HEK293T (cell line): ENCODE results near the gene HMOX1.

Experiments
- FOXM1 ChIP-seq: fragments of 450-650 bp; IDR thresholded peaks from 2 replicates; pipeline ENCODE4 v1.6.1; 2017; ENCODE audit warnings: mild to moderate bottlenecking, borderline replicate concordance
- SP1 ChIP-seq: fragments of 450-650 bp; IDR thresholded peaks from 2 replicates; pipeline ENCODE4 v1.6.1; 2017
- SUZ12 ChIP-seq: fragments of 450-650 bp; IDR thresholded peaks from 2 replicates; pipeline ENCODE4 v1.6.1; 2016; ENCODE audit warnings: mild to moderate bottlenecking
- TARDBP ChIP-seq: fragments of 450-650 bp; IDR thresholded peaks from 2 replicates; pipeline ENCODE4 v1.6.1; 2016

DNA sequence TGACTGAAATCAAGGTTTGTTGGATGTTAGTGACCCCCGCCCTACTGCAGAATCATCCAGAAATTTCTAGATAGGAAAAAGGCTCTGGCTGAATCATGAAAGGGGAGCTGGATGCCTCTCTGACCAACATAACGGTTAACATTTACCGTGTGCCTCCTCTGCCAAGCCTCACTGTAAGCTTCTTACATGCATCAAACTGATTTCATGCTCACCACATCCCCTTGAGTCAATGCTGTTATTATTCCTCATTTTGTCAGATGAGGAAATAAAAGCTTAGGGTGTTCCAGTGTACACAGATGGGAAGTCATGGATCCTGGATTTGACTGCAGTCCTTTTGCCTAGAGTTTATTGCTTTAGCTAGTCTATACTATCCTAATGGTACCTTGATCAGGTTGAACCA lies 5.9 kb upstream of the HMOX1 start:
- TF ChIP-seq SUZ12 (no peak), FOXM1 (no peak), SP1 (no peak), TARDBP (no peak)
